H9 (cell line): ENCODE results near the gene SNX33. TPM values are rescaled to one million over a fixed set of nuclear protein-coding genes. Genes with fewer than 3 reads are reported as not detected.

Experiments
- DNase-seq: peaks from one replicate; pipeline ENCODE4 v3.0.0-alpha.2; 2017
- H2AFZ ChIP-seq: one replicate; pipeline ENCODE4 v1.6.1; 2013; ENCODE audit warnings: mild to moderate bottlenecking, low read length, control low read depth, moderate library complexity
- H2AK5ac ChIP-seq: 2 replicates; pipeline ENCODE4 v1.6.1; 2013; ENCODE audit warnings: low read length, control low read depth, mixed read lengths; ENCODE audit not compliant: insufficient read length
- H2BK120ac ChIP-seq: one replicate; pipeline ENCODE4 v1.6.1; 2013; ENCODE audit warnings: low read depth, mild to moderate bottlenecking, low read length, control low read depth, inconsistent platforms; ENCODE audit not compliant: poor library complexity, severe bottlenecking
- H2BK12ac ChIP-seq: 2 replicates; pipeline ENCODE4 v1.6.1; 2013; ENCODE audit warnings: low read length, control low read depth, mixed read lengths, low read depth; ENCODE audit not compliant: insufficient read length
- H2BK15ac ChIP-seq: 2 replicates; pipeline ENCODE4 v1.6.1; 2013; ENCODE audit warnings: low read depth, low read length, control low read depth
- H2BK20ac ChIP-seq: one replicate; pipeline ENCODE4 v1.6.1; 2013; ENCODE audit warnings: low read depth, mild to moderate bottlenecking, low read length, control low read depth, inconsistent platforms; ENCODE audit not compliant: poor library complexity, severe bottlenecking
- H2BK5ac ChIP-seq: 2 replicates; pipeline ENCODE4 v1.6.1; 2013; ENCODE audit warnings: low read length, control low read depth, mixed read lengths; ENCODE audit not compliant: insufficient read length
- H3K14ac ChIP-seq: 2 replicates; pipeline ENCODE4 v1.6.1; 2013; ENCODE audit warnings: low read length, control low read depth; ENCODE audit not compliant: insufficient read depth
- H3K18ac ChIP-seq: 2 replicates; pipeline ENCODE4 v1.6.1; 2013; ENCODE audit warnings: low read depth, mild to moderate bottlenecking, mixed read lengths, low read length, control low read depth; ENCODE audit not compliant: insufficient read length
- H3K23ac ChIP-seq: 2 replicates; pipeline ENCODE4 v1.6.1; 2013; ENCODE audit warnings: low read length, control low read depth, mixed read lengths, low read depth; ENCODE audit not compliant: insufficient read length
- H3K23me2 ChIP-seq: 2 replicates; pipeline ENCODE4 v1.6.1; 2013; ENCODE audit warnings: low read depth, mild to moderate bottlenecking, mixed read lengths, low read length, control low read depth; ENCODE audit not compliant: insufficient read length, poor library complexity, severe bottlenecking
- H3K27ac ChIP-seq: 2 replicates; pipeline ENCODE4 v1.5.1; 2013; ENCODE audit warnings: low read length, control low read depth, mixed read lengths, low read depth; ENCODE audit not compliant: insufficient read length
- H3K27me3 ChIP-seq: 2 replicates; pipeline ENCODE4 v1.6.1; 2013; ENCODE audit warnings: low read length, control low read depth, inconsistent platforms; ENCODE audit not compliant: insufficient read depth
- H3K4ac ChIP-seq: 2 replicates; pipeline ENCODE4 v1.6.1; 2013; ENCODE audit warnings: low read depth, mild to moderate bottlenecking, control low read depth, inconsistent platforms, low read length, moderate library complexity
- H3K4me1 ChIP-seq: 2 replicates; pipeline ENCODE4 v1.6.1; 2013; ENCODE audit warnings: low read length, control low read depth, inconsistent platforms; ENCODE audit not compliant: insufficient read depth
- H3K4me2 ChIP-seq: 2 replicates; pipeline ENCODE4 v1.6.1; 2013; ENCODE audit warnings: low read length, control low read depth, mixed read lengths; ENCODE audit not compliant: insufficient read length, insufficient read depth
- H3K56ac ChIP-seq: 2 replicates; pipeline ENCODE4 v1.6.1; 2013; ENCODE audit warnings: low read depth, mild to moderate bottlenecking, mixed read lengths, low read length, control low read depth; ENCODE audit not compliant: insufficient read length
- H3K79me1 ChIP-seq: 2 replicates; pipeline ENCODE4 v1.6.1; 2013; ENCODE audit warnings: low read depth, mild to moderate bottlenecking, moderate library complexity, low read length, control low read depth, inconsistent platforms; ENCODE audit not compliant: insufficient read depth, poor library complexity, severe bottlenecking
- H3K79me2 ChIP-seq: 2 replicates; pipeline ENCODE4 v1.6.1; 2013; ENCODE audit warnings: low read length, control low read depth, inconsistent platforms; ENCODE audit not compliant: insufficient read depth
- H3K9ac ChIP-seq: 2 replicates; pipeline ENCODE4 v1.6.1; 2013; ENCODE audit warnings: low read length, control low read depth, mixed read lengths; ENCODE audit not compliant: insufficient read length; ENCODE audit errors: extremely low read depth
- H3K9me3 ChIP-seq: one replicate; pipeline ENCODE4 v1.6.1; 2013; ENCODE audit warnings: low read depth, low read length, inconsistent platforms; ENCODE audit not compliant: control insufficient read depth
- H3T11ph ChIP-seq: one replicate; pipeline ENCODE4 v1.6.1; 2013; ENCODE audit warnings: mild to moderate bottlenecking, low read length, control low read depth, inconsistent platforms
- H4K20me1 ChIP-seq: one replicate; pipeline ENCODE4 v1.6.1; 2013; ENCODE audit not compliant: control insufficient read depth, insufficient read length, insufficient read depth
- H4K5ac ChIP-seq: 2 replicates; pipeline ENCODE4 v1.6.1; 2013; ENCODE audit warnings: low read depth, mild to moderate bottlenecking, mixed read lengths, low read length, control low read depth; ENCODE audit not compliant: insufficient read length
- H4K8ac ChIP-seq: replicated peaks from 2 replicates; pipeline ENCODE4 v1.6.1; 2013; ENCODE audit warnings: low read length, control low read depth, mixed read lengths, low read depth; ENCODE audit not compliant: insufficient read length
- H4K91ac ChIP-seq: 2 replicates; pipeline ENCODE4 v1.6.1; 2013; ENCODE audit warnings: low read depth, mild to moderate bottlenecking, moderate library complexity, mixed read lengths, low read length, control low read depth; ENCODE audit not compliant: insufficient read length
- H3K27ac Mint-ChIP-seq, 3 experiments: 2 replicates in 2 of 3; 3 replicates in 1 of 3; pipeline ENCODE4 v1.8.0; 2020 to 2021; ENCODE audit warnings: mixed read lengths in 3 of 3, mild to moderate bottlenecking in 1 of 3, moderate library complexity in 1 of 3
- H3K27me3 Mint-ChIP-seq: 2 replicates; pipeline ENCODE4 v1.8.0; 2021; ENCODE audit warnings: low read depth, mild to moderate bottlenecking, moderate library complexity, mixed read lengths
- H3K36me3 Mint-ChIP-seq, 3 experiments: 2 replicates in 2 of 3; 3 replicates in 1 of 3; pipeline ENCODE4 v1.8.0; 2020 to 2021; ENCODE audit warnings: low read depth in 3 of 3, mixed read lengths in 3 of 3; ENCODE audit not compliant: insufficient read depth in 1 of 3
- H3K4me1 Mint-ChIP-seq, 2 experiments: 2 replicates each; pipeline ENCODE4 v1.8.0; 2020; ENCODE audit warnings: mixed read lengths in 2 of 2
- H3K4me3 Mint-ChIP-seq, 2 experiments: 2 replicates in 1 of 2; 3 replicates in 1 of 2; pipeline ENCODE4 v1.8.0; 2020 to 2021; ENCODE audit warnings: mild to moderate bottlenecking in 2 of 2, mixed read lengths in 2 of 2, moderate library complexity in 1 of 2
- H3K9me3 Mint-ChIP-seq, 2 experiments: 2 replicates in 1 of 2; 3 replicates in 1 of 2; pipeline ENCODE4 v1.8.0; 2020; ENCODE audit warnings: mild to moderate bottlenecking in 2 of 2, mixed read lengths in 2 of 2, moderate library complexity in 1 of 2
- CTCF ChIP-seq: fragments of 200-600 bp; sonication (generic); conservative IDR thresholded peaks from 3 replicates; pipeline ENCODE4 v1.8.0; 2021; ENCODE audit warnings: antibody characterized with exemption, mild to moderate bottlenecking
- WGBS: extraction: QIAGEN DNeasy Blood & Tissue Kit; methylation state at CpG from one replicate; pipeline ENCODE4 v1.1.7; 2013; ENCODE audit warnings: missing lambda C conversion rate, low lambda C conversion rate, mixed read lengths; ENCODE audit not compliant: insufficient read length; ENCODE audit errors: extremely low coverage; 5-methylcytosine and 5-hydroxymethylcytosine counted together
- total RNA-seq: library from RNA; stranded (reverse); gene quantifications from 2 replicates; pipeline ENCODE4 v1.2.1, GENCODE V29; 2021

SNX33 gene
- total RNA-seq, 1 experiment from 2014 or later: 17.7 TPM

- Histone ChIP-seq H3K9me3 (no peaks in the 10 kb centered on the region), H2BK12ac (no peak overlapping the region), H2BK20ac (no peak overlapping the region), H3K79me2 (peaks cover 9% of the 10 kb centered on the region; the same call in 1 of the 2 replicates), H3K9ac (peak overlapping the region; percentile 86), H3K56ac (no peak overlapping the region), H4K91ac (no peak overlapping the region), H3K4ac (no peak overlapping the region; the same call in 1 of the 2 replicates), H3K27me3 (peaks cover 4% of the 10 kb centered on the region; the same call in 1 of the 2 replicates), H2AFZ (no peak overlapping the region), H3K23me2 (peaks cover 17% of the 10 kb centered on the region), H3K23ac (no peak overlapping the region), H3K4me2 (peak overlapping the region; percentile 86), H4K20me1 (no peaks in the 10 kb centered on the region), H4K8ac (no peak overlapping the region), H4K5ac (no peak overlapping the region), H3K79me1 (no peaks in the 10 kb centered on the region), H2AK5ac (no peak overlapping the region), H3K14ac (peak overlapping the region; percentile 59), H3K4me1 (peaks cover 3% of the 10 kb centered on the region; the same call in 1 of the 2 replicates), H2BK15ac (no peak overlapping the region; the same call in 1 of the 2 replicates), H2BK120ac (no peak overlapping the region), H3K27ac (peak overlapping the region; percentile 43), H3K18ac (peak overlapping the region; percentile 61), H2BK5ac (no peak overlapping the region), H3T11ph (no peak overlapping the region)
- Mint-ChIP-seq H3K27ac (peak overlapping the region; percentile 98 to 99 (median 98)), H3K27me3 (peaks cover 23% of the 10 kb centered on the region), H3K9me3 (no peaks in the 10 kb centered on the region), H3K4me3 (peak overlapping the region; percentile 93 to 97), H3K4me1 (peaks cover 55 to 58% of the 10 kb centered on the region in 2 experiments), H3K36me3 (peaks cover 10 to 34% (median 26%) of the 10 kb centered on the region in 3 experiments)
- peak; percentile 69 for DNase-seq
- no CpG with 5 or more reads among the region's 34 CpGs for WGBS
- no peak for TF ChIP-seq CTCF
Observed at GRCh38 chr15:75648156-75649000, 666 bp downstream of the SNX33 start.
